Stimulated activated naive CD4-positive, alpha-beta T cell (primary cell): ENCODE results near the gene TFAP2D.

Source experiments
- DNase-seq, 6 experiments: peaks; one replicate each; lab custom pipeline; 2025; lab: John Stamatoyannopoulos, UW

The TFAP2D gene

DNA sequence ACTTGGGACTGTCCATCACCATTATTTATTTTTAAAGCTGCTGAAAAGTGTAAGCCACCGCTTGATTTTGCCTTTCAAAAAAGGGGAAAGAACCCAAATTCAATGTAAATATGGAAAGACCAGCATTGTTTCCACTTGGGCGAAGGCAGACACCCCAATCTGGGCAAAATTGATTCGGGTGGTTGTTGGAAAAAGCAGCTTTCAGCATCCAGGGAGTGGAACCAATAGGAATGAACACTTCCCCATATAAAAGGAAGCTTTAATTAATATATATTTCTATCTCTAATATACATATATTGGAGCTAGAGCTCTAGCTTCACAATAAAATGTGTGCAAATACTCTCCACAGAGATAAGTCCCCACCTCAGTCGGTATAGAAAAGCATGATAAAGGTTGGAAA is at the start of gene TFAP2D:
TFAP2D (plus strand) TSS at position 301 of the 400 bp plus-strand sequence. CDS start 530 bp downstream, outside the sequence.
- no peak for DNase-seq

- DNase-seq: no peak
Measured at GRCh38 chr6:50663806-50664205, 49.5 kb upstream of the TFAP2D start.

DNA sequence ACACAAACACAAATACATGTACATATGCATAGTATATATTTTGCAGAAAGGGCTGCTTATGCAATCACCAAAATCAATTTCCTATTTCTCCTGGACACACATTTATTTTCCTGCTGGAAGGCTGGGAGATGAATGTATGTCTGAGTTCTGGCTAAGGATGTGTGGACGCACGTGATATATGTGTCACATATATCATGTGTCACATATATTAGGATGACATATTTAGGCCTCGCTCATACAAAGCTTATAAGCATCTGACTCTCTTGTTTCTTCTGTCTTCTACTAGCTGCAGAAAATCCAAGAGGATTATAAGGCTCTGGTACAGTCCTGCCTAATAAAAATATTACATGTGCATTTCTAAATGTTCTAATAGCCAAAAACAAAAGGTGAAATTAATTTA is 47.2 kb upstream of the TFAP2D start:
- no peak for DNase-seq

- no peak for DNase-seq
Measured at GRCh38 chr6:50681213-50681824, 32.0 kb upstream of the TFAP2D start.

DNA sequence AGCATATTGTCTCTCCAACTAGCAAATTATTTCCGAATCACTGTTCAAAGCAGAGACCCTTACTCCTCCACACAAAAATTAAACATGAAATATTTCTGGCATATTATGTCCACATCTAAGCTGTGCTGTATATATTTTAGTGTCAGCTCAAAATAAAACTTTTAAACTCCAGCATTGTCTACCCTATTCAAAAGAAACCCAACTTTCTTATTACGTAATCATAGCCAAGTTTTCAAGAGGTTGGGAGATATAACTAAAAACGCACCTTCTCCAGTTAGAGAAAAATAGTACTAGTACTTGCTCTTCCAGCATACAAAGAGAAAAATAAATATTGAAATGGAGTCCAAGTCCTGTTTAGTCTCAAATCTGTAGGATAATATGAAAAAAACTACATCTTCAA is 24.1 kb upstream of the TFAP2D start:
- DNase-seq: no peak

DNA sequence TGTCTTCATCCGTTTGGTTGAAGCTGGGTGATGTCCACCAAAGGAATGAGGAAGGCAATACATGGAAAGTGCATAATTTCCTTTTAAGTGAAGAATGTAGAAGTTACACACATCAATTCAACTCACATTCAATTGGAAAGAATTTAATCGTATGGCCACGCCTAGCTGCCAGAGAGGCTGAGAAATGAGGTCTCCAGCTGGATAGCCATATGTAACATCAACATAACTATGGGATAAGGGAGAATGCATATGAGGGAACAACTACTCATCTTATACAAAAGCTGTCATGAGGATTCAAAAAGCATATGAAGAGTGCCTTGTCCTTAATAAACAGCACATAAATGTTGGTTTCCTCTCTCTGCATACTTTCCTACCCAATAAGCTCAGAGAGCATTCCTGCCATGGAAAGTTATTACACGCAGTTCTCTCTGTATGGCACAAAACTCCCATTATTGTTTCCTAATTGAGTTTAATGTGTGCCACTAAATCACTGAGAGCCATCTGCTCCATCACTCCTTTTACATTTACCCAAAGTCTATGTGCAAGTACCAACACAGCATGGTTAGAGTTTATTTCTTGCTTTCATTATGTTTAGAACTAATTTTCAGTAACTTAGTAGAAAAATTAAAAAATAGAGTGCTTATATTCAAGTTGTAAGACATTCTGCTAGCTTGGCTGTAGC is 21.4 kb upstream of the TFAP2D start:
- no peak for DNase-seq

DNA sequence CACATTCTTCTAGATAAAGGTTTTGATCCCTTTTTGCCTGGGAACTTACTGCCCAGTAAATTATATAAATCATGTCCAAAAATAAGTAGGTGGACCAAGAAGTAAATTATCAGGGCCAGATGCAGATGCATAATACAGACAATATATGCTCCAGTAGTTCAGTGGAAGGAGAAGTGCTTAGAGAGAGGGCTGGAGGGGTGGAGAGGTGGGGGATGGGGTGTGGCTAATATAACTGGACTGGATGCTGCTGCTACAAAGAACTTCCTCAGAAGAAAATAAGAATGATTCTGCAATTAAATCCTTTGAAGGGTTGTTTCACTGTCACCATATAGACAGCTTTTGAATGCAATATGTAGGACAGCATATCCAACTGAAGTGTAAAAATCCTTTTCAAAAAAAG is 14.8 kb upstream of the TFAP2D start:
- no peak for DNase-seq

- DNase-seq: no peak
Measured at GRCh38 chr6:50699051-50699775, 14.1 kb upstream of the TFAP2D start.

GRCh38 chr6:50706575-50706974 is 6.8 kb upstream of the TFAP2D start:
- DNase-seq: no peak

DNA sequence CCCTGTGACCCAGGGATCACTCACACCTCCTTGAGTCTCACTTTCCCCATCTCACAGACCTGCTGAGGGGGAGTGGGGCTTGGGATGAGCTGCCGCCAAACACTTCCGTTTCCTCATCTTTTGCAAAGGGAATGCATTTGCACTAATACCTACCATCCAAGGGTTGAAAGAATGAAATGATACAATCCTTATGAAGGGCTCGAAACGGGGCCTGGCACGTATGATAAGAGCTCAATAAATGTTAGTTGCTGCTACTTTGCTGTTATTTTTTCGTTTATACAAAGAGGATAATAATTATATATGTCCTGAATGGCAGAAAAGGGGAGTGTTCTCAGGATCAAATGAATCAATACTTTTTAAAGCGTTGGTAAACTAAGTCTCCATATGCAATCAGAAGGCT is 6.1 kb upstream of the TFAP2D start:
- no peak for DNase-seq

GRCh38 chr6:50707652-50708300 is 5.5 kb upstream of the TFAP2D start:
- DNase-seq: no peak

- DNase-seq: no peak
Measured at GRCh38 chr6:50708664-50709365, 4.5 kb upstream of the TFAP2D start.

DNA sequence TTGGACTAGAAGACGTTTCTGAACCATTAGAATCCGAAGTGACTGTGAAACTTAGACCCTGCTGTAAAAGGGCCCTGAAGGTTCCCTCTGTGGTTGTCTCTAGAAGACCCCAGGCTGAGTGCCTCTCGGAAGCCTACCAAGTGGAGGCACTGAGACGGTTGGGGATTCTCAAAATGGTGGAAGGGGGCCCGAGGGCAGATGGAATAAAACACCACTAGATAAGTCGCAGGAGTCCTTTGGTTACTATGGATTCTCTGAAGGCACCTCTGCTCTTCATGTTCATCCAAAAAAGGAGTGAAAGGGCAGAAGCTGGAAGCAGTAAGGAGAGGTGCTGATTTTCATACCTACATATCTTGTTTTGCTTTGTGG is 4.0 kb upstream of the TFAP2D start:
- no peak for DNase-seq

GRCh38 chr6:50711686-50712085 is 1.6 kb upstream of the TFAP2D start:
- no peak for DNase-seq

GRCh38 chr6:50712291-50712690 is 1.0 kb upstream of the TFAP2D start:
- DNase-seq: no peak

DNA sequence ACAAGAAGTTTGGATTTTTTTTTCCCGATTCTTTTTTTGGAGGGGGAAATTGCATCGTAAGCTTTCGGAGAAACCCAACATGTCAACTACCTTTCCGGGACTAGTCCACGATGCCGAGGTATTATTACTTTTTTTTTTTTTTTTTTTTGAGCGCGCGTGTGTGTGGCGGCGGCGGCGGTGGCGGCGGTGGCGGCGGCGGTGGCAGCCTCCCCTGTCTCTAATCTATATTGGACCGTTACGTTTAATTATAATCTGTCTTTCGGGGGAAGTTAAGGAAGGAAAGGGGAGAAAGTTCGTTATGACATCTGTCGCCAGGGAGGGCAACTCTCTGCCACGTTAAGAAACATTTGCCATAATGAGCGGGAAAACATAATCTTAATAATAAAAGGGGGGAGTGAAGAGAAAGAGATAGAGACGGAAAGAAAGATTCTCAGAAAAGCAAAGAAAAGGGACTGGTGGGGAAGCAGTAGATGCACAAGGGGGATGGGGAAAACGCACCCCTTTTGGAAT is 706 bp downstream of the TFAP2D start:
- no peak for DNase-seq

DNA sequence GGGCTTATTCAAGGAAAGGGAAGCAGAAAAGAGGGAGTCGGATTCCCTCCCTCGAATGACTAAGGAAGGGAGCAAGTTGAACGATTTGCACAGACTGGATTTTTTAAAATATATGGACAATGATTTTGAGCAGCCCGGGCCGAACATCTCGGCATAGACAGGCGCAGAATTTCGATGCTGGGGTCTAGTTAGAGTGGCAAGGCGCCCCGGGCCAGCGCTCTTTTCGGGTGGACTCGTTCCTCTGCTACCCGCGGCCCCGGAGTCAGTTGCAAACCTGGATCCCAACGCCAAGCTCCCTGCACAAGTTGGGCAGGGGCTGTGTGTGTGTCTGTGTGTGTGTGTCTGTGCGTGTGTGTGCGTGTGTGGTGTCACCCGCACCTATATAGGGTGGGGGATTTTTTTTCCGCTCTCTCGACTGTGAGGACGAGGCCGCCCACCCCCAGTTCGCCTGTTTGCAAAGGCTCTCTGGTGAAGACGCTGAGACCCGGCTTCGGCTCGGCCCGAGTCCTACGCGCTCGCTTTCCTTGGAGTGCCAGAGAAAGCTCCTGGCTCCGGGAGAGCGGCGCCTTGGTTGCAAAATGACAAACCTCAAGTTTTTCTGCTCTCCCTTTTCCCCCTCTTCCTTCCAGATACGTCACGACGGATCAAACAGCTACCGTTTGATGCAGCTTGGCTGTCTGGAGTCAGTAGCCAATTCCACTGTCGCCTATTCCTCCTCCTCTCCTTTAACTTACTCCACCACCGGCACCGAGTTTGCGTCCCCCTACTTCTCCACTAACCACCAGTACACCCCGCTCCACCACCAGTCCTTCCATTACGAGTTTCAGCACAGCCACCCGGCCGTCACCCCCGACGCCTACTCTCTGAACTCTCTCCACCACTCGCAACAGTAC is 1.4 kb downstream of the TFAP2D start:
- no peak for DNase-seq

DNA sequence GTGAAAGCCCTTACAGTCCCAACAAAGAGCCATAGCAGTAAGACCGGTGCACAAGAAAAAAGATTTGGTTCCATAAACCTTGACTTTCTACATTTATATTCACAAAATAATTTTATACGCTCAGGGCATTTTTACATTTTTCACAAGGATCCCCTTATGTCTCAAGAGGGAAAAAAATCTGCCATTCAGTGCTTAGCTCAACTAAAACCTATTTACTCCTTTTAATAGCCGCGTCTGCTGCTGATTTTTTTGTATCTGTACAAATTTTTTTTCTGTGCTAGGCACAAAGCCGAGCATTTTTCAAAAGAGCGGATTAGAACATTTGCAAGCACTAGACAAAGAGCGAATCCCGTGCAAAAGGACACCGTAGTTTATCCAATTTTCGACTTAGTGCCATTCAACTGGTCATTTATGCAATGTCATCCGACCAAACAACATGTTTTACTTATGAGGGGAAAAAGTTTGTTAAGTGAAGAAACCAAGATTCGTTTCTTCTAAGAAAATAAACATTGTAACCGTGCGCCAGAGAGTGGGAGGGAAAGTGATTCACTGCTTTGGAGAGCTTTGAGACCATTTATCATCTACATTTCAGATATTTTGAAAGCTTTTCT is 3.7 kb downstream of the TFAP2D start:
- no peak for DNase-seq

DNA sequence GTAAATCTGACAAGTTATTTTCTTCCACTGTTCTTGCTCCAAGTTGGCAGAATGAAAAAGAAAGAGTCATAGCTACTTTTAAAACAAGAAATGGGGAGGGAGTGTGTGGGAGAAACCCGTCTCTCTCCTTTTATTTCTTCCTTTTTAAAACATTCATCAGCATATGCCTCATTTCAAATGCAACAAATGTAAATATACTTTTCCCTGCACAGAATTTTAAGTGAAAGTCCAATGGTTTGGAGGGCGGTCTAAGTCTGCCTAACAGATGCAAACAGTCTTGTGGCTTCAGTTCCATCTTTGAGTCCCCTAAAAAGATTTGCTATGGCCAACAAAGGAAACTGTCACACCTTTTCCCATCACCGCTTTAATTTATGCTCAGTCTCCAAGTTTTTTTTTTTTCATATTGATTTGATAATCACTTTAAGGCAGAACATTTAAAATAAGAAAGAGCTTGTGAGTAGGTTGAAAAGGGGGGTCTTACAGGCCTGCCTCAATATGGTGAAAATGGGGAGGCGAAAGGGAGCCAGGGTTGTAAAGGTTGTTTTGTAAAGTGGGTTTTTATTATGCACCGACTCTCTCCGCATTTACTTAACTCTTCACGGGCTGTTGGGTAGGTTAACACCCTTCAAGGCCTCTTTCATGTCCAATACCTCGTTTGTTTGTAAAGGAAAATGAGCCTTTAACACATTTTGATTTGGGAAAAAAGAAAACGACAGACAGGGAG is 4.6 kb downstream of the TFAP2D start:
- no peak for DNase-seq

DNA sequence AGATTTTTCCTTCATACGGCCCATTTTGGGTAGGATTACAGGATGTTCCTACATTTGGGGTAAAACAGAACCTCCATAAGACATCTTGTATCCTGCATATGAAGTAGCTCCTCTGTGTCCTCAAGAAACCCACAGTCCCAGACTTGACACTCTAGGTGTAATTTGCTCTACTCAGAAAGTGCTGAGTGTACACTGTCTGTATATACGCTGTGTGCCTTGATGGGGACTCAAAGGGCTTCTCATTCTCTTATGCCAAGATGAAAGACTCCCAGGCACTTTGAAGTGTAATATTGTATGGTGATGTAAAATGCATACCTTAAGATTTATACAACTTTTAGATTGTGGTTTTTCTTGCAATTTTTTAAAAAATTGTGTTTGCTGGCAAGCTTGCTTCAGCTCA is 5.2 kb downstream of the TFAP2D start:
- no peak for DNase-seq
